GM23338 (cell line): ENCODE data around the gene TAF1B. TPM values are rescaled to one million over a fixed set of nuclear protein-coding genes. Genes with fewer than 3 reads are reported as not detected.
A peak's percentile ranks its signal among the peaks of the same experiment; 100 is the strongest.

Experiments used
- ATAC-seq: fragments of 200-7000 bp; cut with Tn5 transposase; 3 replicates; pipeline ENCODE4 v1.9.1; 2020
- DNase-seq: peaks from one replicate; pipeline ENCODE4 v3.0.0-alpha.2; 2015; ENCODE audit warnings: low spot score
- H2AFZ ChIP-seq: fragments of 200-600 bp; sonication (generic); 2 replicates; pipeline ENCODE4 v1.8.0; 2016; ENCODE audit warnings: antibody characterized with exemption, mild to moderate bottlenecking, moderate library complexity
- H3F3A ChIP-seq: fragments of 200-600 bp; sonication (generic); replicated peaks from 2 replicates; pipeline ENCODE4 v1.8.0; 2017; ENCODE audit warnings: antibody characterized with exemption, mixed run types, low read depth
- H3K27ac ChIP-seq: fragments of 200-600 bp; sonication (generic); 2 replicates; pipeline ENCODE4 v1.6.1; 2016; ENCODE audit warnings: low read depth
- H3K27me3 ChIP-seq: fragments of 200-600 bp; sonication (generic); 2 replicates; pipeline ENCODE4 v1.8.0; 2016; ENCODE audit warnings: mild to moderate bottlenecking, mixed run types, moderate library complexity; ENCODE audit not compliant: insufficient read depth
- H3K36me3 ChIP-seq: fragments of 200-600 bp; sonication (generic); 2 replicates; pipeline ENCODE4 v1.8.0; 2016; ENCODE audit warnings: mild to moderate bottlenecking; ENCODE audit not compliant: insufficient read depth
- H3K4me1 ChIP-seq: fragments of 200-600 bp; sonication (generic); 2 replicates; pipeline ENCODE4 v1.8.0; 2016; ENCODE audit warnings: mild to moderate bottlenecking, moderate library complexity; ENCODE audit not compliant: insufficient read depth
- H3K4me2 ChIP-seq: fragments of 200-600 bp; sonication (generic); 2 replicates; pipeline ENCODE4 v1.7.1; 2017; ENCODE audit warnings: mixed run types
- H3K4me3 ChIP-seq: fragments of 200-600 bp; sonication (generic); 2 replicates; pipeline ENCODE4 v1.6.1; 2016; ENCODE audit warnings: mixed run types
- H3K79me2 ChIP-seq: fragments of 200-600 bp; sonication (generic); replicated peaks from 2 replicates; pipeline ENCODE4 v1.8.0; 2017; ENCODE audit warnings: mild to moderate bottlenecking; ENCODE audit not compliant: insufficient read depth
- H3K9me2 ChIP-seq: fragments of 200-600 bp; sonication (generic); 2 replicates; pipeline ENCODE4 v1.8.0; 2017; ENCODE audit not compliant: insufficient read depth
- H4K20me1 ChIP-seq: fragments of 200-600 bp; sonication (generic); replicated peaks from 2 replicates; pipeline ENCODE4 v1.8.0; 2017; ENCODE audit warnings: mild to moderate bottlenecking; ENCODE audit not compliant: insufficient read depth
- H3K27ac Mint-ChIP-seq: 2 replicates; pipeline ENCODE4 v1.8.0; 2020; ENCODE audit warnings: inconsistent platforms, mild to moderate bottlenecking, moderate library complexity, mixed read lengths
- H3K27me3 Mint-ChIP-seq: 3 replicates; pipeline ENCODE4 v1.8.0; 2022; ENCODE audit warnings: low read depth, mild to moderate bottlenecking, moderate library complexity, mixed read lengths, inconsistent platforms; ENCODE audit not compliant: insufficient read depth, poor library complexity
- H3K36me3 Mint-ChIP-seq: 3 replicates; pipeline ENCODE4 v1.8.0; 2021; ENCODE audit warnings: low read depth, mild to moderate bottlenecking, inconsistent platforms, moderate library complexity, mixed read lengths
- H3K4me1 Mint-ChIP-seq: 3 replicates; pipeline ENCODE4 v1.8.0; 2020; ENCODE audit warnings: mild to moderate bottlenecking, inconsistent platforms, mixed read lengths
- H3K4me3 Mint-ChIP-seq: 3 replicates; pipeline ENCODE4 v1.8.0; 2021; ENCODE audit warnings: moderate library complexity, mild to moderate bottlenecking, inconsistent platforms, mixed read lengths
- H3K9me3 Mint-ChIP-seq: 3 replicates; pipeline ENCODE4 v1.8.0; 2020; ENCODE audit warnings: moderate library complexity, mild to moderate bottlenecking, inconsistent platforms, mixed read lengths
- CREB1 ChIP-seq: fragments of 250-450 bp; sonication (Bioruptor Pico); IDR thresholded peaks from 2 replicates; pipeline ENCODE4 v1.5.0; 2020; ENCODE audit warnings: low read depth, mild to moderate bottlenecking, moderate library complexity
- EZH2 ChIP-seq: fragments of 200-600 bp; sonication (generic); IDR thresholded peaks from one replicate; pipeline ENCODE4 v1.8.0; 2017; ENCODE audit warnings: antibody characterized with exemption, mild to moderate bottlenecking, low read depth; ENCODE audit not compliant: unreplicated experiment
- EZH2phosphoT487 ChIP-seq: fragments of 200-600 bp; sonication (generic); IDR thresholded peaks from one replicate; pipeline ENCODE4 v1.8.1; 2018; ENCODE audit warnings: antibody characterized with exemption; ENCODE audit not compliant: unreplicated experiment
- JUNB ChIP-seq: IDR thresholded peaks from one replicate; pipeline ENCODE4 v1.6.1; 2016; ENCODE audit warnings: antibody characterized with exemption; ENCODE audit not compliant: unreplicated experiment
- NANOG ChIP-seq: IDR thresholded peaks from 2 replicates; pipeline ENCODE4 v1.6.1; 2016; ENCODE audit warnings: antibody characterized with exemption, borderline replicate concordance
- POLR2AphosphoS5 ChIP-seq: IDR thresholded peaks from 2 replicates; pipeline ENCODE4 v1.6.1; 2016; ENCODE audit warnings: antibody characterized with exemption, low read depth
- STAT1 ChIP-seq: IDR thresholded peaks from one replicate; pipeline ENCODE4 v1.6.1; 2016; ENCODE audit warnings: antibody characterized with exemption; ENCODE audit not compliant: unreplicated experiment
- ZNF114 ChIP-seq: fragments of 250-450 bp; sonication (Bioruptor Pico); IDR thresholded peaks from 2 replicates; pipeline ENCODE4 v1.5.0; 2020; ENCODE audit warnings: mild to moderate bottlenecking, moderate library complexity
- ZNF331 ChIP-seq: fragments of 250-450 bp; sonication (Bioruptor Pico); IDR thresholded peaks from 2 replicates; pipeline ENCODE4 v1.5.0; 2020; ENCODE audit warnings: low read depth, mild to moderate bottlenecking, moderate library complexity
- polyA plus RNA-seq: library from polyadenylated mRNA; unstranded; fragments of >200 nt; fragmentation: Nextera tagmentation; extraction: Ambion mirVana; gene quantifications from 2 replicates; pipeline ENCODE4 v1.2.1, GENCODE V29; 2016
- total RNA-seq: library from RNA; depleted of rRNA; stranded (reverse); fragments of >200 nt; shearing (Covaris generic); gene quantifications from 2 replicates; pipeline ENCODE4 v1.2.3, GENCODE V29; 2014
- TF ChIP-seq, protein P1 (sequence below): IDR thresholded peaks from 2 replicates; pipeline ENCODE4 v1.6.1; 2016; ENCODE audit warnings: antibody characterized with exemption
- TF ChIP-seq, protein P2 (sequence below): IDR thresholded peaks from one replicate; pipeline ENCODE4 v1.6.1; 2018; ENCODE audit warnings: antibody characterized with exemption; ENCODE audit not compliant: unreplicated experiment
- TF ChIP-seq, protein P3 (sequence below), 2 experiments: fragments of 200-600 bp in 1 of 2; sonication (generic) in 1 of 2; conservative IDR thresholded peaks; 2 replicates each; pipeline versions ENCODE4 v1.5.1 to v1.6.1; 2016 to 2017; ENCODE audit warnings: antibody characterized with exemption in 2 of 2, low read depth in 2 of 2, mild to moderate bottlenecking in 2 of 2, moderate library complexity in 1 of 2
- TF ChIP-seq, protein P4 (sequence below): fragments of 250-450 bp; sonication (Bioruptor Pico); IDR thresholded peaks from 2 replicates; pipeline ENCODE4 v1.5.0; 2020; ENCODE audit warnings: mild to moderate bottlenecking, moderate library complexity

TAF1B gene
- total and polyA plus RNA-seq, 2 experiments from 2014 or later = 22.2 to 28.9 TPM

DNA sequence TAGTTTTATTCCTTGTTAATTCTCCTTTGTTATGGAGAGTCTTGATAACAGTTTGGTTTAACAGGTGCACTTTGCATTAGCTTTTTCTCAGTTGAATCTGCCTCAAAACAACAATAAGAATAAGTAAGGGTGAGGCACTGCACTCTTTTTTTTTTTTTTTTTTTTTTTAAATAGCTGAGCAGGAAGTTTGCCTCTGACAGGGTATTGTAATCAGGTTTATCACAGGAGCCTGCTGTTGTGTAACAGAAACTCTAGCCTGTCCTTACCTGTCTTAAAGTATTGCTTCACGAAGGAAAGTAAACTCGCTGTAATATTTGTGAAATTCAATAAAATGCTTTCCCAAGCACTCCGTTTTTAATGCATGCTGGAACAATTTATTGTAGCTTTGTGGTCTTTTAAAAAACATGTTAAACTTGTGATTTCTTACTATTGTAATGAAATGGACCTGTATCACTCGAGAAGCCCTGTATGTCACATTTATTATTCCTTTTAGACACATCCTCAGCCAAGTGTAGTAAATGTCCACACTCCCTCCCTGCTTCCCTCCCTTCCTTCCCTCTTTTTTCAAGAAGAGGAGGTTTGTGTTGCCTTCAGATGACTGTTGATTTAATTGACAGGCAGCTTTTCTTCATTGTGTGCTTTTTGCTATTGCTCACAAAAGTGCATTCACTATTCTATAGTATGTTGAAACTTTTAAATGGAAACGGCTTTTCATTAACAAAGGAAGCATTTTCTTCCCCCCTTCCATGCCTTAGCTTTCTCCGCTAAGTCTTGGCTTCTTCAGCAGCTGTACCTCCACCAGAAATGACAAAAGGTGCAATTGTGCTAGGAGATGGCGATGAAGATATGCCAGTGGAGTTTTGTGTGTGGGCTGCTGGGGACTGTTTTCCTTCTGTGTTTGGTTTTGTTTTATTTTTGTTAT lies 52.7 kb downstream of the TAF1B start:
- peak overlapping the region; percentile 21; the same call in 1 of the 2 replicates for H3K4me3 ChIP-seq
- H3K27me3 ChIP-seq = no peaks in the 10 kb centered on the region
- peak; percentile 26; the same call in 2 of the 3 replicates for ATAC-seq
- H3F3A ChIP-seq = no peaks in the 10 kb centered on the region
- peaks cover 36% of the 10 kb centered on the region for H3K4me1 ChIP-seq
- H3K27me3 Mint-ChIP-seq = peaks cover 2% of the 10 kb centered on the region
- no peak overlapping the region for H2AFZ ChIP-seq
- H3K4me3 Mint-ChIP-seq = no peak overlapping the region; the same call in 2 of the 3 replicates
- H3K27ac Mint-ChIP-seq = peak overlapping the region; percentile 94; the same call in 1 of the 2 replicates
- H3K9me3 Mint-ChIP-seq = no peaks in the 10 kb centered on the region
- H3K9me2 ChIP-seq = no peaks in the 10 kb centered on the region
- DNase-seq = no peak
- no peaks in the 10 kb centered on the region for H3K79me2 ChIP-seq
- H3K4me2 ChIP-seq = peak overlapping the region; percentile 63
- H3K36me3 Mint-ChIP-seq = no peaks in the 10 kb centered on the region
- no peaks in the 10 kb centered on the region for H4K20me1 ChIP-seq
- TF ChIP-seq CREB1 (CRISPR knock-in tag) (no peak), JUNB (no peak), ZNF331 (CRISPR knock-in tag) (no peak), NANOG (no peak), STAT1 (no peak), POLR2AphosphoS5 (no peak), EZH2 (no peak), ZNF114 (CRISPR knock-in tag) (no peak), EZH2phosphoT487 (no peak)
- TF ChIP-seq, protein P1, sequence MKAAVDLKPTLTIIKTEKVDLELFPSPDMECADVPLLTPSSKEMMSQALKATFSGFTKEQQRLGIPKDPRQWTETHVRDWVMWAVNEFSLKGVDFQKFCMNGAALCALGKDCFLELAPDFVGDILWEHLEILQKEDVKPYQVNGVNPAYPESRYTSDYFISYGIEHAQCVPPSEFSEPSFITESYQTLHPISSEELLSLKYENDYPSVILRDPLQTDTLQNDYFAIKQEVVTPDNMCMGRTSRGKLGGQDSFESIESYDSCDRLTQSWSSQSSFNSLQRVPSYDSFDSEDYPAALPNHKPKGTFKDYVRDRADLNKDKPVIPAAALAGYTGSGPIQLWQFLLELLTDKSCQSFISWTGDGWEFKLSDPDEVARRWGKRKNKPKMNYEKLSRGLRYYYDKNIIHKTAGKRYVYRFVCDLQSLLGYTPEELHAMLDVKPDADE = no peak
- TF ChIP-seq, protein P2, sequence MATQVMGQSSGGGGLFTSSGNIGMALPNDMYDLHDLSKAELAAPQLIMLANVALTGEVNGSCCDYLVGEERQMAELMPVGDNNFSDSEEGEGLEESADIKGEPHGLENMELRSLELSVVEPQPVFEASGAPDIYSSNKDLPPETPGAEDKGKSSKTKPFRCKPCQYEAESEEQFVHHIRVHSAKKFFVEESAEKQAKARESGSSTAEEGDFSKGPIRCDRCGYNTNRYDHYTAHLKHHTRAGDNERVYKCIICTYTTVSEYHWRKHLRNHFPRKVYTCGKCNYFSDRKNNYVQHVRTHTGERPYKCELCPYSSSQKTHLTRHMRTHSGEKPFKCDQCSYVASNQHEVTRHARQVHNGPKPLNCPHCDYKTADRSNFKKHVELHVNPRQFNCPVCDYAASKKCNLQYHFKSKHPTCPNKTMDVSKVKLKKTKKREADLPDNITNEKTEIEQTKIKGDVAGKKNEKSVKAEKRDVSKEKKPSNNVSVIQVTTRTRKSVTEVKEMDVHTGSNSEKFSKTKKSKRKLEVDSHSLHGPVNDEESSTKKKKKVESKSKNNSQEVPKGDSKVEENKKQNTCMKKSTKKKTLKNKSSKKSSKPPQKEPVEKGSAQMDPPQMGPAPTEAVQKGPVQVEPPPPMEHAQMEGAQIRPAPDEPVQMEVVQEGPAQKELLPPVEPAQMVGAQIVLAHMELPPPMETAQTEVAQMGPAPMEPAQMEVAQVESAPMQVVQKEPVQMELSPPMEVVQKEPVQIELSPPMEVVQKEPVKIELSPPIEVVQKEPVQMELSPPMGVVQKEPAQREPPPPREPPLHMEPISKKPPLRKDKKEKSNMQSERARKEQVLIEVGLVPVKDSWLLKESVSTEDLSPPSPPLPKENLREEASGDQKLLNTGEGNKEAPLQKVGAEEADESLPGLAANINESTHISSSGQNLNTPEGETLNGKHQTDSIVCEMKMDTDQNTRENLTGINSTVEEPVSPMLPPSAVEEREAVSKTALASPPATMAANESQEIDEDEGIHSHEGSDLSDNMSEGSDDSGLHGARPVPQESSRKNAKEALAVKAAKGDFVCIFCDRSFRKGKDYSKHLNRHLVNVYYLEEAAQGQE = no peak
- TF ChIP-seq, protein P3, sequence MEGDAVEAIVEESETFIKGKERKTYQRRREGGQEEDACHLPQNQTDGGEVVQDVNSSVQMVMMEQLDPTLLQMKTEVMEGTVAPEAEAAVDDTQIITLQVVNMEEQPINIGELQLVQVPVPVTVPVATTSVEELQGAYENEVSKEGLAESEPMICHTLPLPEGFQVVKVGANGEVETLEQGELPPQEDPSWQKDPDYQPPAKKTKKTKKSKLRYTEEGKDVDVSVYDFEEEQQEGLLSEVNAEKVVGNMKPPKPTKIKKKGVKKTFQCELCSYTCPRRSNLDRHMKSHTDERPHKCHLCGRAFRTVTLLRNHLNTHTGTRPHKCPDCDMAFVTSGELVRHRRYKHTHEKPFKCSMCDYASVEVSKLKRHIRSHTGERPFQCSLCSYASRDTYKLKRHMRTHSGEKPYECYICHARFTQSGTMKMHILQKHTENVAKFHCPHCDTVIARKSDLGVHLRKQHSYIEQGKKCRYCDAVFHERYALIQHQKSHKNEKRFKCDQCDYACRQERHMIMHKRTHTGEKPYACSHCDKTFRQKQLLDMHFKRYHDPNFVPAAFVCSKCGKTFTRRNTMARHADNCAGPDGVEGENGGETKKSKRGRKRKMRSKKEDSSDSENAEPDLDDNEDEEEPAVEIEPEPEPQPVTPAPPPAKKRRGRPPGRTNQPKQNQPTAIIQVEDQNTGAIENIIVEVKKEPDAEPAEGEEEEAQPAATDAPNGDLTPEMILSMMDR (conservative IDR thresholded peaks at IDR 0.05; ENCODE audit: low read depth in 2 of 2) = no peak
- TF ChIP-seq, protein P4, sequence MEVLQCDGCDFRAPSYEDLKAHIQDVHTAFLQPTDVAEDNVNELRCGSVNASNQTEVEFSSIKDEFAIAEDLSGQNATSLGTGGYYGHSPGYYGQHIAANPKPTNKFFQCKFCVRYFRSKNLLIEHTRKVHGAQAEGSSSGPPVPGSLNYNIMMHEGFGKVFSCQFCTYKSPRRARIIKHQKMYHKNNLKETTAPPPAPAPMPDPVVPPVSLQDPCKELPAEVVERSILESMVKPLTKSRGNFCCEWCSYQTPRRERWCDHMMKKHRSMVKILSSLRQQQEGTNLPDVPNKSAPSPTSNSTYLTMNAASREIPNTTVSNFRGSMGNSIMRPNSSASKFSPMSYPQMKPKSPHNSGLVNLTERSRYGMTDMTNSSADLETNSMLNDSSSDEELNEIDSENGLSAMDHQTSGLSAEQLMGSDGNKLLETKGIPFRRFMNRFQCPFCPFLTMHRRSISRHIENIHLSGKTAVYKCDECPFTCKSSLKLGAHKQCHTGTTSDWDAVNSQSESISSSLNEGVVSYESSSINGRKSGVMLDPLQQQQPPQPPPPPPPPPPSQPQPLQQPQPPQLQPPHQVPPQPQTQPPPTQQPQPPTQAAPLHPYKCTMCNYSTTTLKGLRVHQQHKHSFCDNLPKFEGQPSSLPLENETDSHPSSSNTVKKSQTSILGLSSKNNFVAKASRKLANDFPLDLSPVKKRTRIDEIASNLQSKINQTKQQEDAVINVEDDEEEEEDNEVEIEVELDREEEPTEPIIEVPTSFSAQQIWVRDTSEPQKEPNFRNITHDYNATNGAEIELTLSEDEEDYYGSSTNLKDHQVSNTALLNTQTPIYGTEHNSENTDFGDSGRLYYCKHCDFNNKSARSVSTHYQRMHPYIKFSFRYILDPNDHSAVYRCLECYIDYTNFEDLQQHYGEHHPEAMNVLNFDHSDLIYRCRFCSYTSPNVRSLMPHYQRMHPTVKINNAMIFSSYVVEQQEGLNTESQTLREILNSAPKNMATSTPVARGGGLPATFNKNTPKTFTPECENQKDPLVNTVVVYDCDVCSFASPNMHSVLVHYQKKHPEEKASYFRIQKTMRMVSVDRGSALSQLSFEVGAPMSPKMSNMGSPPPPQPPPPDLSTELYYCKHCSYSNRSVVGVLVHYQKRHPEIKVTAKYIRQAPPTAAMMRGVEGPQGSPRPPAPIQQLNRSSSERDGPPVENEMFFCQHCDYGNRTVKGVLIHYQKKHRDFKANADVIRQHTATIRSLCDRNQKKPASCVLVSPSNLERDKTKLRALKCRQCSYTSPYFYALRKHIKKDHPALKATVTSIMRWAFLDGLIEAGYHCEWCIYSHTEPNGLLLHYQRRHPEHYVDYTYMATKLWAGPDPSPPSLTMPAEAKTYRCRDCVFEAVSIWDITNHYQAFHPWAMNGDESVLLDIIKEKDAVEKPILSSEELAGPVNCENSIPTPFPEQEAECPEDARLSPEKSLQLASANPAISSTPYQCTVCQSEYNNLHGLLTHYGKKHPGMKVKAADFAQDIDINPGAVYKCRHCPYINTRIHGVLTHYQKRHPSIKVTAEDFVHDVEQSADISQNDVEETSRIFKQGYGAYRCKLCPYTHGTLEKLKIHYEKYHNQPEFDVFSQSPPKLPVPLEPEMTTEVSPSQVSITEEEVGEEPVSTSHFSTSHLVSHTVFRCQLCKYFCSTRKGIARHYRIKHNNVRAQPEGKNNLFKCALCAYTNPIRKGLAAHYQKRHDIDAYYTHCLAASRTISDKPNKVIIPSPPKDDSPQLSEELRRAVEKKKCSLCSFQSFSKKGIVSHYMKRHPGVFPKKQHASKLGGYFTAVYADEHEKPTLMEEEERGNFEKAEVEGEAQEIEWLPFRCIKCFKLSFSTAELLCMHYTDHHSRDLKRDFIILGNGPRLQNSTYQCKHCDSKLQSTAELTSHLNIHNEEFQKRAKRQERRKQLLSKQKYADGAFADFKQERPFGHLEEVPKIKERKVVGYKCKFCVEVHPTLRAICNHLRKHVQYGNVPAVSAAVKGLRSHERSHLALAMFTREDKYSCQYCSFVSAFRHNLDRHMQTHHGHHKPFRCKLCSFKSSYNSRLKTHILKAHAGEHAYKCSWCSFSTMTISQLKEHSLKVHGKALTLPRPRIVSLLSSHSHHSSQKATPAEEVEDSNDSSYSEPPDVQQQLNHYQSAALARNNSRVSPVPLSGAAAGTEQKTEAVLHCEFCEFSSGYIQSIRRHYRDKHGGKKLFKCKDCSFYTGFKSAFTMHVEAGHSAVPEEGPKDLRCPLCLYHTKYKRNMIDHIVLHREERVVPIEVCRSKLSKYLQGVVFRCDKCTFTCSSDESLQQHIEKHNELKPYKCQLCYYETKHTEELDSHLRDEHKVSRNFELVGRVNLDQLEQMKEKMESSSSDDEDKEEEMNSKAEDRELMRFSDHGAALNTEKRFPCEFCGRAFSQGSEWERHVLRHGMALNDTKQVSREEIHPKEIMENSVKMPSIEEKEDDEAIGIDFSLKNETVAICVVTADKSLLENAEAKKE = no peak
- H3K27ac ChIP-seq = peak overlapping the region; percentile 61
- peaks cover 37% of the 10 kb centered on the region for H3K4me1 Mint-ChIP-seq
- H3K36me3 ChIP-seq = no peaks in the 10 kb centered on the region
